GM21717 (cell line): Measurements from ENCODE around the gene SNRPA.

ENCODE experiments used
- ATAC-seq: cut with Tn5 transposase; IDR thresholded peaks from one replicate; pipeline ENCODE4 v1.9.1; 2021; ENCODE audit warnings: mild to moderate bottlenecking, moderate library complexity; ENCODE audit not compliant: unreplicated experiment

Gene SNRPA

GRCh38 chr19:40750874-40751537 is at the start of gene SNRPA:
Gene SNRPA, plus strand, starts transcription at chr19:40751203. Its CDS starts 206 bp downstream, at chr19:40751409.
- ATAC-seq = peak; percentile 58

- ATAC-seq = no peak
Measured at GRCh38 chr19:40701758-40702157, 49.2 kb upstream of the SNRPA start.

GRCh38 chr19:40702337-40703012 is 48.5 kb upstream of the SNRPA start:
- no peak for ATAC-seq

- no peak for ATAC-seq
Measured at GRCh38 chr19:40703029-40703755, 47.8 kb upstream of the SNRPA start.

GRCh38 chr19:40704491-40705361 is 46.3 kb upstream of the SNRPA start:
- ATAC-seq = no peak

GRCh38 chr19:40705362-40705651 is 45.7 kb upstream of the SNRPA start:
- no peak for ATAC-seq

GRCh38 chr19:40705950-40706619 is 44.9 kb upstream of the SNRPA start:
- ATAC-seq = no peak

- ATAC-seq = no peak
Measured at GRCh38 chr19:40707615-40708014, 43.4 kb upstream of the SNRPA start.

- ATAC-seq = no peak
Measured at GRCh38 chr19:40709817-40710216, 41.2 kb upstream of the SNRPA start.

- ATAC-seq = no peak
Measured at GRCh38 chr19:40713939-40714338, 37.1 kb upstream of the SNRPA start.

- ATAC-seq = peak; percentile 48
Measured at GRCh38 chr19:40714441-40715299, 36.3 kb upstream of the SNRPA start.

- ATAC-seq = no peak
Measured at GRCh38 chr19:40716031-40716481, 34.9 kb upstream of the SNRPA start.

GRCh38 chr19:40716482-40717324 is 34.3 kb upstream of the SNRPA start, which contains the start of the genes COQ8B and ITPKC:
Gene COQ8B, minus strand, starts transcription at chr19:40716886. Its CDS starts 2,254 bp downstream, at chr19:40714632.
Gene ITPKC, plus strand, starts transcription at chr19:40717112. Its CDS starts 24 bp downstream, at chr19:40717136.
- peak; percentile 56 for ATAC-seq

GRCh38 chr19:40717325-40717879 is 33.6 kb upstream of the SNRPA start:
- peak; percentile 2 for ATAC-seq

GRCh38 chr19:40717880-40718773 is 32.9 kb upstream of the SNRPA start:
- ATAC-seq = no peak

GRCh38 chr19:40718774-40719391 is 32.1 kb upstream of the SNRPA start:
- no peak for ATAC-seq
